ENCODE data around the gene UBE2D1.
A peak's percentile ranks its signal among the peaks of the same experiment; 100 is the strongest.
"Not testable (repeated sequence)": the region's sequence is repeated elsewhere in the genome, so short reads cannot be mapped to it uniquely, and the experiment has no call there.

The UBE2D1 gene

GRCh38 chr10:58373442-58373827 lies 38.6 kb downstream of the UBE2D1 start:
- DNase-seq (ENCODE audit: extremely low read depth in 1 of 2, low read depth in 1 of 2), result no peak

- no peak for DNase-seq (ENCODE audit: extremely low read depth in 1 of 2, low read depth in 1 of 2)
These were observed 47.7 kb downstream of the UBE2D1 start for GRCh38 chr10:58382489-58382995.

GRCh38 chr10:58384095-58384494 lies 49.3 kb downstream of the UBE2D1 start:
- no peak for DNase-seq (ENCODE audit: extremely low read depth in 1 of 2, low read depth in 1 of 2)

DNA sequence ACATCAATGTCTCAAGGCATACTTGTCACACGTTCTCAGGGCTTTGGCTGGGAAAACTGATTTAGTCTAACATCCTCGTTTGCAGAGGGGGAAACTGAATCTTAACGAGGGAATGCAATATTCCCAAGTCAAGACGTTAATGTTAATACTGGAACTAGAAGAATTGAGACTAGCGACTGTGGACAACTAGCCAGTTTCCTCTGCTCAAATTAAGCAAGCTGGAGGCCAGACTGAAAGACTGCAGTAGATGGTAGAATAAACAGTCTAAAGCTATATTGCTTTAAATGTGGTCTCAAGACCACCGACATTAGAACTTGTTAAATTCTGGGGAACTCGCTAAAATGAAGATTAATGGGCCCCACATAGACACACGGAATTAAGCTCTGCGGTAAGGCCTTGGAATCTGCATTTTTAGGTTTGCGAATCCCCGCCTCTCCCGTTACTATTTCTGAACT lies 49.8 kb downstream of the UBE2D1 start:
- DNase-seq (ENCODE audit: extremely low read depth in 1 of 2, low read depth in 1 of 2), result no peak

DNA sequence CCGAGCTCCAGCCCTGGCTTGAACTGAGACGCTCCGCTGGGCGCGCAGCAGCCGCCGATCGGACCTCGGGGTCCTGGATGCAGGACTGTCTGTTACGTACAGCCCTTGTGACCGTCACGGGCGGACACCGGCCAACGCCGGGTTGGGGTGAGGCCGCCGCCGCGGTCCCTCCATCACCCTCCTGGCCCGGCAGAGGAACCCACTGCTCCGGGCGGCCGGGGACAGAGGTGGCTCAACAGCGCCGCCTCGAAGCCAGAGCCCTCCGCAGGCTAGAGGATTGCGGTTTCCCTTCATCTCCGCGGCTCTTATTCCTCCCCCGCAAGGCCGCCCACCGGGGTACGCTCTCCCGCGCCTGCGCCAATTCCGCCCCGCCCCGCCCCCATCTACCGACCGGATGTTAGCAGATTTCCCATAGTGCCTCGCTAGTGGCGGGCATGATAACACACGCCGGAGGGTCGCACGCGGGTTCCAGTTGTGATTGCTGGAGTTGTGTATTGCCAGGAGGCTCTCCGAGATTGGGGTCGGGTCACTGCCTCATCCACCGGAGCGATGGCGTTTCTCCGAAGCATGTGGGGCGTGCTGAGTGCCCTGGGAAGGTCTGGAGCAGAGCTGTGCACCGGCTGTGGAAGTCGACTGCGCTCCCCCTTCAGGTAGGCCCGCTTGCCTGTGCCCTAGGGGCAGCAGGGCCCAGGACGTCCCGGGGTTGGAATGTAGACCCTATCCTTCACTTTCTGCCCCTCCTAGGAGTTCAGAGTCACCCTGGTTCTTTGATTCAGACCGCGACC lies 50.4 kb downstream of the UBE2D1 start, which contains the start of gene TFAM:
TFAM (plus strand) TSS at position 412 of the 785 bp plus-strand sequence; CDS start at position 550, 138 bp downstream.
- peak; percentile 92 to 94 for DNase-seq (ENCODE audit: extremely low read depth in 1 of 2, low read depth in 1 of 2)

DNA sequence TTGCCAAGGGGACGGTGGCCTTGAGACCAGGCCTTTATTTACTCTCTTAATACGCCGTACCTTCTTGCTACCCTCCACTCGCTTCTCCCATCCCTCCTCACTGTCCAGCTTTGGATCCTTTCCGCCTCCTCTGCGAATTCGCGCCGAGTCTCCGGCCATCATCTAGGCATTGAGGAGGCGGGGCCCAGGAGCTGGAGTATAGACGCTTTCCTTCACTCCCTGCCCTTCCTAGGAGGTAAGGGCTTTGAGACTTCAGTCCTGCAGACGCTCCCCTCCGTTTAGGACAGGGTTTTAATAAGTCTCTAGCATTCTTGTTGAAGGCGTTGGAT lies 50.9 kb downstream of the UBE2D1 start:
- DNase-seq (ENCODE audit: extremely low read depth in 1 of 2, low read depth in 1 of 2), result peak in 1 of 2 donors; percentile 1

DNA sequence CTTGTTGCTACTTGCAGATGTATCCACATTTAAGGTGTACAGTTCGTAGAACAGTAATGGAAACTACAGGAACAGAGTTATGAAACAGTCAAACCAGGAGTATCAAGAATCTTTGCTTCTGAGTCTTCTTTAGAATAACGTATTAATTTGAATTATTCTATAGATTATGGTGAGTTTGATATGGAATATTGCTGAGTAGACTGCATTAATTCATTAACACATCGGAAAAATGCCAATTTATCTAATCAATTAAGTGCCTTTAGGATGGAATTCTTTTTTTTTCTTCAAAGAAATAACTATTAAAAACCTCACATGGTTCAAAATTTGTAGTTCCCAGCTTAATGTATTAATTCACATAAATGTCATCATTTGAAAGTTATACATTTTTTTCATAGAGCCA lies 54.2 kb downstream of the UBE2D1 start:
- DNase-seq (ENCODE audit: extremely low read depth in 1 of 2, low read depth in 1 of 2), result no peak

- DNase-seq (ENCODE audit: extremely low read depth in 1 of 2, low read depth in 1 of 2), result no peak
These were observed 58.5 kb downstream of the UBE2D1 start for GRCh38 chr10:58393317-58393716.

- DNase-seq (ENCODE audit: extremely low read depth in 1 of 2, low read depth in 1 of 2), result no peak
These were observed 59.7 kb downstream of the UBE2D1 start for GRCh38 chr10:58394471-58394870.

- DNase-seq (ENCODE audit: extremely low read depth in 1 of 2, low read depth in 1 of 2), result no peak
These were observed 61.3 kb downstream of the UBE2D1 start for GRCh38 chr10:58396057-58396456.

- no peak for DNase-seq (ENCODE audit: extremely low read depth in 1 of 2, low read depth in 1 of 2)
These were observed 63.0 kb downstream of the UBE2D1 start for GRCh38 chr10:58397830-58398229.

GRCh38 chr10:58399410-58399809 lies 64.6 kb downstream of the UBE2D1 start:
- DNase-seq (ENCODE audit: extremely low read depth in 1 of 2, low read depth in 1 of 2), result no peak

GRCh38 chr10:58400609-58401008 lies 65.8 kb downstream of the UBE2D1 start:
- DNase-seq (ENCODE audit: extremely low read depth in 1 of 2, low read depth in 1 of 2), result no peak

DNA sequence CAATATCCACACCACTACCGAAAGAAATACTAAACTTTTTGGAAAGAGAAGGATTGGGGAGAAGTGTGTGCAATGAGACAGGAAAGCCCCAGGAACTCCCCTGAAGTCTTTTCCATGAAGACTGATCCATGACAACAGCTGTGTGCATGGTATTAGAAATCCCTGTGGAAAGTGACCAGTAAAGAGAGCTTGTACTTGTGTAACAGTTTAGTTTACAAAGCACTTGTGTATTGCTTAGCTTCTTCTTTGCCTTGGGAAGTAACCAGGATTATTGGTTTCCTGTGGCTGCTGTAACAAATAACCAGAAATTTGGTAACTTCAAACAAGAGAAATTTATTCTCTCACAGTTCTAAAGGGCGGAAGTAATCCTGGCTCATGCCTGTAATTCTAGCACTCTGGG lies 69.2 kb downstream of the UBE2D1 start:
- no peak for DNase-seq (ENCODE audit: extremely low read depth in 1 of 2, low read depth in 1 of 2)

DNA sequence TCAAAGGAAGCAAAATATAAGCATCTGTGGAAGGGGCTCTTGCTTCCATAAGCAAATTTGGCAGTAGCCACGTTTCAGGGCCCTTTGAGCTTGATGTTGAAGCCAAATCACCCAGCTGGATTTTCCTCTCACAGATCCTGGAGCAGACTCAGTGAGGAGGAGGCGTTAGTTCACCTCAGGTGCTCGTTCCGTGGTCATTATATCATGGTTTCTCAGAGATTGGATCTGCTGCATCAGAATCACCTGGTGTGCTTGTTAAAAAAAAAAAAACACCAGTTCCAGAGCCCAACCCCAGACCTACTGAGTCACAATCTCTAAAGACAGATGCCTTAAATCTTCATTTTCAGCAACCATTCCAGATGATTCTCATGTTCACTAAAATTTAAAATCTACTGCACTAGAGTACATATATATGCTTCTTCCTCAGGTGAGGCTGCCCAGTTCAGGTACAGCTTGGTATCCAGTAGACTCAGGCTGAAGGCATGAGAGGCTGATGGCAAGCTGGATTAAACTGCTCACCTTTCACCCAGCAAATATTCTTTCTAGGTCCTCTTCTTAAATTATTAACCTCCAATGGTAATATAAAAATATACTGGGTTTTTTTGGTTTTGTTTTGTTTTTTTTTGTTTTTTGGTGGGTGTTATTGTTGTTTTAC lies 75.3 kb downstream of the UBE2D1 start:
- DNase-seq (ENCODE audit: extremely low read depth in 1 of 2, low read depth in 1 of 2), result no peak

GRCh38 chr10:58412502-58412961 lies 77.7 kb downstream of the UBE2D1 start:
- no peak for DNase-seq (ENCODE audit: extremely low read depth in 1 of 2, low read depth in 1 of 2)

GRCh38 chr10:58414270-58415041 lies 79.7 kb downstream of the UBE2D1 start:
- no peak for DNase-seq (ENCODE audit: extremely low read depth in 1 of 2, low read depth in 1 of 2)

- no peak for DNase-seq (ENCODE audit: extremely low read depth in 1 of 2, low read depth in 1 of 2)
These were observed 81.0 kb downstream of the UBE2D1 start for GRCh38 chr10:58415757-58416156.

- not testable (repeated sequence) for DNase-seq (ENCODE audit: extremely low read depth in 1 of 2, low read depth in 1 of 2)
These were observed 83.1 kb downstream of the UBE2D1 start for GRCh38 chr10:58417902-58418301.

Measured in stimulated activated CD8-positive, alpha-beta memory T cell treated with anti-CD3 and anti-CD28 coated beads, Interleukin-7, amount 100 ng/mL, for 48 hours (primary cell).